Renal cortex interstitium (tissue), 11 donors: Measurements from ENCODE around the gene PANX2. TPM values are rescaled to one million over a fixed set of nuclear protein-coding genes. Genes with fewer than 3 reads are reported as not detected.

Experiments used
- DNase-seq, 11 donors: peaks; one replicate each; pipeline ENCODE4 v3.0.0-alpha.2; 2013; ENCODE audit warnings: low read depth in 9 of 11, low spot score in 4 of 11; ENCODE audit errors: extremely low read depth in 1 of 11
- polyA plus RNA-seq, 3 donors: library from polyadenylated mRNA; unstranded; fragments of 120-200 nt; gene quantifications; one replicate each; pipeline ENCODE4 v1.2.1, GENCODE V29; 2013; ENCODE audit not compliant: insufficient read length in 3 of 3

Gene PANX2
- polyA plus RNA-seq, 3 donors = 1.3 to 2.2 (median 1.5) TPM

DNA sequence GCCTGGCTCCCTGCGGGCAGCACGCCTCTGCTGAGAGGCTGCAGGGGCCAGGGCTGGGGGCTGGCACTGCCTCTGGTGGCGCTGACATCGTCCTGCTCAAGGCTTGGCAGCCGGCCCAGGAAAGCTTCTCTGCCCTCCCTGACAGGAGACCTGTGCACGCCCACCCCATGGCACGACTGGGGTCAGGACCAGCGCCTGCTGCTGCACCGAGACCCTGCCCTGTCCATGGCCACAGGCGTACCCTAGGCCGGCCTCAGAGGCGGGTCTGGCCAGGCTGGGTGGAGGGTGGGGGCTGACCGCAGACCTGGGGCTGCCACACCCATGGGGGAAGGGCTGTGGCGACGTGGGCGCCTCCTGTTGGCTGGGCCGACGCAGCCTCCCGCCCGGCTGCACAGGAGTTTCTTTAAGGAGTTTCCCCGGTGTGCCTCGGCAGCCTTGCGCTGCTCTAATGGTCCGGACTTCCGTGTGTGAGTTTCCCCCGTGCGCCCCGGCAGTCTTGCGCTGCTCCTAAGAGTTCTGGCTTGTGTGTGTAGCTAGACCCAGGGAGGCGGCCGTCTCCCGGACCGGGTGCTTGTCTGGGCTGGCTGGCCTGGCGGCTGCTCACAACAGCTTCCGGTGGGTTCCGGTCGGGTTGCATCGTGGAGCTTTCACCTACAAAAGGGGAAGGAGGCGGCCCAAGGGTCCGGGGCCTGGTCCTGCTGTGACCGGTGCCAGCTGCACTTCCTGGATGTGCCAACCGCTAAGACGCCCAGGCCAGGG is 19.8 kb downstream of the PANX2 start:
- peak in 4 of 11 donors; percentile 43 to 67 (median 60) for DNase-seq

DNA sequence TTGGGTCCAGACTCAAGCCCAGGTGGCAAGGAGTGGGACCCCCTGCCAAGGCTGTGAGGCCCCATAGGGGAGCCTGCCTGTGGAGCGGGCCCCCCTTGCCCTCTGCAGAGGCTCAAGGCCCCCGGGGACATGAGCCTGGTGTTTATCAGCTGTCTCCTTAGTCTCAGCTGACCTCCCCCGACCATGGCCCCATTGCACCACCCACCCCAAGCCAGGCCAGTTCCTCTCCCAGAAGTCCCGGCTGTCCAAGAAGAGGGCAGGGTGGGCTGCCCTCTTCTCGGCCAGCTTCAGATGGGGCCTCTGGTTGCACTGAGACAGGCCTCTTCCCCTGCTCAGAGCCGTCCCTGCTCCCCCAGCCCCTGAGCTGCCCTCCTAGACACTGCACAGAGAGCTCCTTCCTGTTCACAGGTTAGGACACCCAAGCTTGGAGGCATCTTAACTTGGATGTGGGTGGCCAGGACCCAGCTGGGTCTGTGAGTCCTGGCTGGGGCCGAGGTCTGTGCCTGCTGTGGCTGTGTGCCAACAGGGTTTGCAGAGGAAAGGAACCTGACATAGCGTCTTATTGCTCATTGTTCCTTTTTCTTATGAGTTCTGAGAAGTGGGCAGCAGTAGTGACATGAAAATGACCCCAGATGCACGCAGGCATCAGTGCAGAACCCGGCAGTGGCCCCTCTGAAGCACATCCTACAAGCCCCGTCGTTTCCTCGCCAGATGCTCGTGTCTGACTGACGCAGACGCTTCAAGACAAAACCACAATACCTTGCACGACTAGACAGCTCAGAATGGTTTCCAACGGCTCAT is 20.6 kb downstream of the PANX2 start:
- no peak for DNase-seq

DNA sequence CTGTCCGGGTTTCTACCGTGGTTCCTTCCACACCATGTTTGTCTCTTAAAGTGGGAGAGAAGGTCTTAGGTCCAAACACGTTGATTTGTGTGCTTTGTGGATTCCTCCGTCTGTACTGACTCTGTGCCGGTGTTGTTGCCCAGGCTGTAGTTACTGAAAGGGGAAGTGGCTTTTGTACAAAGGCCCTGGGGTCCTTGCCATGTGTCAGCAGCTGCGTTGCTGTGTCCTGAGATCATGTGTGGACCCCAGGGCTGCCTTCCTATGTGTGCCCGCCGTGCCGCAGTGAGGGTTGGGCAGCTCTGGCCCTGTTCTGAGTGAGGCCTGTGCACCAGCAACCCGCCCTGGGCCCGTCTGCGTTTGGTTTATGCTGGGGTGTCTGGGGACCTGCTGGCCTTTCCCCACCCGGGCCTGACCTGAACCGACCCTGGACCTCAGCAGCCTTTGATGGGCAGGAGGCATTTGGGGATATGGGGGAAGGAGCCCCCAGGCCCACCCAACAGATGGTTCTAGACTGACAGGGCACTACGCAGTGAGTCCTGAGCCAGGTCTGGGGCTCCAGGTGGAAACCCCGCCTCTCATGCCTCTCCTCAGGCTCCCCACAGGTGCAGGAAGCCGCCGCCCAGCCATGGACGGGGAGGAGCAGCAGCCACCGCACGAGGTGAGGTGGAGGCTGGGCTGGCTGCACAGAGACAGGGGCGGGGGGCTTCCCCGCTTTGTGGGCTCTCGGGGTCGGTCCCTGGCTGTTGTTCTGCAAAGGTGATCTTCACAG is 22.1 kb downstream of the PANX2 start:
- no peak for DNase-seq

DNA sequence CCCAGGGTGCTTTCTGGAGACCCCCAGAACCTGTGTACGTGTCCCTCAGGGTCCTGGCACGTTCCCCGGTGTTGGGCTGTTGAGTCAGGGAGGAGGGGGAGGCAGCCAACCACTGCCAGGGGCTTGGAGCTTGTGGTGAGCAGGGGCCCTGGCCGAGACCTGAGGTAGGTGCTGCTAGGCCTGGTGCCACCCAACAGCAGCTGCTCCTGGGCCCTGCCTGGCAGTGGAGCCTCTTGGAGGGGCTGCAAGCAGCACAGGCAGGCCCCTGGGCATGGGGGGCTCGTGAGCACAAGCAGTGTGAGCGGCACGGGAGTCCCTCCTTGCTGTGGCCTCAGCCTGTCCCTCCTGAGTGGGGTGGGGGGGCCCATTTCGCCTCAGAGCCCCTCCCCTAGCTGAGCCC is 23.1 kb downstream of the PANX2 start:
- DNase-seq = no peak

DNA sequence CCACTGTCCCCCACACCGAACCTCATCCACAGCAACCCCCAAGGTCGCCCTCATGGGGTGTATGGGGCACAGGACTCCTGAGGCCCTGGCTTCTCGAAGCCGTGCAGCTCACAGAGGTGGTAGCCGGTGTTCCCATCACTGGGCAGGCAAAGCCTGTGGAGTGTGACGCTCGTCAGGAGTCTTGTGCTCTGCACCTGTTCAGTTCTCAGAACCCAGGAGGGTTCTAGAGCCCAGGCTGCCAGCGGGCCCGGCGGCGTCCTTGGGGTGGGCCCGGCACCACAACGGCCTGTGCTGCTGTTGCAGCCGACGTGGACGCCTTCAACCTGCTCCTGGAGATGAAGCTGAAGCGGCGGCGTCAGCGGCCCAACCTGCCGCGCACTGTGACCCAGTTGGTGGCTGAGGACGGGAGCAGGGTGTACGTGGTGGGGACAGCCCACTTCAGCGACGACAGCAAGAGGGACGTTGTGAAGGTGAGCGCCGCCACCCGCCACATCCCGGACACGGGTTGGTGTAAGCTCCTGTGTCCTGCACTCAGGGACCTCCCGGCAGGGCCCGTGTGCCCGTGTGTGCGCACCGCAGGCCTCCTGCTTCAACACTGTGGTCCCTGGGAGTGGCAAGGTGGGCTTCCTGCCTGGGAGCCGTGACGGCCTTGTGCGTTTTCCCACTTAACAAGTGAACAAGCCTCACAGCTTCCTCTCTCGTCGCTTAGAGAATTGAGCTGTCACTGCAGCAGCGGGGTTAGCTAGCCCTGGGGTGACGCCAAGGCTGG is 23.7 kb downstream of the PANX2 start:
- DNase-seq = no peak

DNA sequence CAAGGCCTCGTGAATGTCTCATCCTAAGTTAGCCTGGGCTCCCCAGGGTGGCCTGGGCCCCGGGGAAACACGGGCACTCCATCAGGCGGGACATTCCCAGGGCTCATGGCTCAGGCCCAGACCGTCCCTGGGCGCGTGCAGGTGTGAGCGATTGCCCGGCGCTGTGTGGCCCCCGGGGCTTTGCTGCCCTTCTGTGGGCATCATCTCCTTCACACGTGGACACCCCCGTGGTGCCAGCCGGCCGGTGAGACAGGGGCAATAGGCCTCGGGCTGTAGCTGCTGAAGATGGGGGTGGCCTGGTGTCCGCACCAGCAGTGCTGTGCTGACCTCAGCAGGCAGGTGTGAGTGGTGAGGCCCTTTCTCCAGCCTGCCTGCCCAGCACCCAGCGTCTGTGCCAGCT is 25.7 kb downstream of the PANX2 start:
- DNase-seq = no peak

DNA sequence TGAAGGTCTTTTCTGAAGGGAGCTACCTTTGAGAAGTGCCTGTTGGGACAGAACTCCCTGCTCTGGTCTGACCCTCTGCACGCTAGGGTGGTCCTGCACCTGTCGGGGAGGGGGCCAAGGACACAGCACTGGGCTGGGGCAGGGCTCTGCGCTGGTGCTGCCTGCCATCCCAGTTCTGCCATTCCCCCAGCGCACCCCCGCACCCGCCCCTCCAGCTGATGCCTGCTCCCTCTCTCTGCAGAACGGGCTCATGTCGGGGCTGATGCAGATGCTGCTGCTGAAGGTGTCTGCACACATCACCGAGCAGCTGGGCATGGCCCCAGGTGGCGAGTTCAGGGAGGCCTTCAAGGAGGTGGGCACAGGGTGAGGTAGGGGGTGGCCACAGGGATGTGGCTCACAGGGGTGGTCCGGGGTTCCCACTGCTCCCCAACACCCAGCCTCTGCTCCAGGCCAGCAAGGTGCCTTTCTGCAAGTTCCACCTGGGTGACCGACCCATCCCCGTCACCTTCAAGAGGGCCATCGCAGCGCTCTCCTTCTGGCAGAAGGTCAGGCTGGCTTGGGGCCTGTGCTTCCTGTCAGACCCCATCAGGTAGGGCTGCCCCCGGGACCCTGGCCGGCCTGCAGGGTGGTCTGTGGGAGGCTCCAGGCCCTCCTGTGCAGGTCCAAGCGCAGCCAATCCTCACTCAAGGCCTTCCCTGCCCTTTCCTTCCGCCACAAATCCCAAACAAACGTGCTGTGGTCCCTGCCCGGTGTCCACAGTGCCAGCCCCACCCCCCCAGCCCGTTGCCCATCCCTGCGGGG is 26.7 kb downstream of the PANX2 start:
- no peak for DNase-seq

DNA sequence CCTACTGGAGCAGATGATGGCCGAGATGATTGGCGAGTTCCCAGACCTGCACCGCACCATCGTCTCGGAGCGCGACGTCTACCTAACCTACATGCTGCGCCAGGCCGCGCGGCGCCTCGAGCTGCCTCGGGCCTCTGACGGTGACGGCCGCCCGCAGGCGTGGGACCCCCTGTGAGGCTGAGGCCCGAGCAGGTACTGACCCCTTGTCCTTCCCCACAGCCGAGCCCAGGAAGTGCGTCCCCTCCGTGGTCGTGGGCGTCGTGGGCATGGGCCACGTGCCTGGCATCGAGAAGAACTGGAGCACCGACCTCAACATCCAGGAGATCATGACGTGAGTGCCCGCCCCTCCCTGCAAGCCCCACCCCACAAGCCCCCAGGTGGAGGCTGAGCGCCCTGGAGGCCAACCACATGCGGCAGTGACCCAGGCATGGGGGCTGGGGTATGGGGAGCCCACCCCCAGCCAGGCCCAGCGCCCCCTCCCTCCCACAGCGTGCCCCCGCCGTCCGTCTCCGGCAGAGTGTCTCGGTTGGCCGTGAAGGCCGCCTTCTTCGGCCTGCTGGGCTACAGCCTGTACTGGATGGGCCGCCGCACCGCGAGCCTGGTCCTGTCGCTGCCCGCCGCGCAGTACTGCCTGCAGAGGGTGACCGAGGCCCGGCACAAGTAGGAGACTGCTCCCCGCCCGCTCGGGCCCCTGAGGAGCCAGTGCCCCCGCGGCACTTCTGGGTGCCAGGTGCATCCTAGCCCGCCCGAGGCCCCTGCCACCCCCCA is 27.5 kb downstream of the PANX2 start:
- no peak for DNase-seq

DNA sequence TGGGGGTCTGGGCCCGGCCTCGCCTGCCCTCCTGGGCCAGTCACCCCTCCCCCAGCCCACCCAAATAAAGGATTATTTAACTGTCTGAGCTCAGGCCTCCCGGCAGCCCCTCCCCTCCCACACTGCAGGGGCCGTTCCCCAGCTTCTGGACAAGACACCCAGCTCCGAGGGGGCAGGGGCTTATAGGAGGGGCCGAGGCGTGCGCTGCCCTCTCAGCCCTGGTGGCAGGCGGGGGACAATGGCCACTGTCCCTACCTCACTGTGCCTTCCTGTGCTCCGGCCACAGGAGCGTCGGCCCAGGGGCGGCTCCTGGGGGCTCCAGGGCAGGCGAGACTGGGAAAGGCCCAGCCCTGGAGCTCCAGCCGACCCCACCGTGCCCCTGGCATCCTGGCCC is 28.1 kb downstream of the PANX2 start:
- DNase-seq = no peak

DNA sequence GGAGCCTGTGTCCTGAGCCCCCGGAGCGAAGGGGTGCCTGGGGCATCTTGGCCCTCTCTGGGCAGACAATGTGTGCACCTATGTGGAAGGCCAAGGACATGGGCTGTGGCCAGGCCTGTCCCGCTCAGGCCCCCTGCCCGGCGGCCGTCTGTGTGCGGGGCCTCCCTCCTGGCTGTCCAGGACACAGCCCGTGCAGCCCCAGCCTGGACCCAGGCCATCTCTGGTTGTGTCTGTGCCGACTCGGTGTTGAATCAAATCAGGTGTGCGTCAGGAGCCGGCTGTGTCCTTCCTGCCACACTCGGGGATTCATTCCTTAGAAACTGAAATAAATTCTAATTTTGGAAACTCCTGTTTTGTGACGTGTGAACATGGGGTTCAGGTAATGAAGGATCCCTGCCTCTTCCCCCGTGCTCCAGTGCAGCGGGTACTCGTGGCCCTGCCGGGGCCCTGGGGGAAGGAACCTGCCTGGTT is 28.8 kb downstream of the PANX2 start:
- no peak for DNase-seq

DNA sequence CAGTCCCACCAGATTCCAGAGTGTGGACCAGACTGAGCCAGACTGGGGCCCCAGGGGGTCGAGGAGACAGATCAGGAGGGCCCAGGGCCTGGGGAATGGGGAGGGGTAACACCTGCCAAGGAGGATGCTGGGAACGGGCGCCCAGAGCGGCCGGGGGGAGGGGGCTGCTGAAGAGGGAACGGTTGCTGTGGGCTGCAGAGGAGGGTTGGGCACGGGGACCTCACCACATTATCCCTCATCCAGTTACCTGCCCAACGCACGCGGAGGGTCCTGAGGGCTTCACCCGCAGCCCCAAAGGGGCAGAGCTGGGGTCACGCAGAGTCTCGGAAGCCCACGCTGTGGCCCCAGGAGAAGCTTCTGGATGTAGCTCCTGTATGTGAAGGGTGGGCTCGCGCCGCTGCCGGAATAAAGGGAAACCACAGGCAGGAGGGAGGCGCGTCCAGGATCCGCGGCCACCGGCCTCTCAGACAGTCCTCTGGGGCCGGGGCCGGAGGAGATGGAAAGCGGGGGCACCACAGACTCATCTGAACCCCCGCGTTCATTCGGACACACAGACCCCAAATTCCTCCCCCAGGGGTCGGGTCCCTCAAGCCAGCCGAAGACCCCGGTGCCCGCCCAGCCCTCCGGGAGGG is 29.4 kb downstream of the PANX2 start:
- DNase-seq = no peak

DNA sequence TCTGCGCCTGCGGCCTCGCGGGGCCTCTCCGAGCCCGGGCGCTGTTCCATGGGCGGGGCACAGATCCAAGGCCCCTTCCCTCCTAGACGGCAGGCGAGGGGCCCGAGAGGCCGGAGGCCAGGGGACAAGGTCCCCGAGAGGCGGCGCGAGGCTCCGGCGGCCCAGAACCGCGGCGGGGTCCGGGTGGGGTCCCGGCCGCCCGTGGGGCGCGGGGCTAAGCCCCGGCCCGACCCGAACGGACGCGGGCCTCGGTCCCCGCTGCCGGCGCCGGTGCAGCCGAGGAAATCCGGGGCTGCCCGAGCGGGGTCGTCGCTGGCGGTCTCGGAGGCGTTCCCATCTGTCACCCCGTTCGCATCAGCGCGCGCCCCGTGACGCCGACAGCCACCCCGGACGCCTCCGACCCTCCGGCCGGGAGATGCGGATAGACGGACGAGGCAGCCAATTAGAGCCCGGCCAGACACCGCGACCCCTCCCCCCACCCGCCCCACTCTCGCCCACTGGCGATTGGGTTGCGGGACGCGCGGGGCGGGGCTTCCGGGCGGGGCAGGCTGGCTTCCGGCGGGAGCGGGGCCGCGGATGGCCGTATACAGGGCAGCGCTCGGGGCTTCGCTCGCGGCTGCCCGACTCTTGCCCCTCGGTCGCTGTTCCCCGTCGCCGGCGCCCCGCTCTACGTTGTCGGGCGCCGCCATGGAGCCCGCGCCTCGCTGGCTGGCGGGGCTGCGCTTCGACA is 30.1 kb downstream of the PANX2 start, which contains the start of gene SELENOO:
Gene SELENOO, plus strand, starts transcription at position 551 of the 730 bp plus-strand sequence. Its CDS starts 26 bp downstream, at position 577.
- peak in 9 of 11 donors; percentile 64 to 89 (median 84) for DNase-seq

DNA sequence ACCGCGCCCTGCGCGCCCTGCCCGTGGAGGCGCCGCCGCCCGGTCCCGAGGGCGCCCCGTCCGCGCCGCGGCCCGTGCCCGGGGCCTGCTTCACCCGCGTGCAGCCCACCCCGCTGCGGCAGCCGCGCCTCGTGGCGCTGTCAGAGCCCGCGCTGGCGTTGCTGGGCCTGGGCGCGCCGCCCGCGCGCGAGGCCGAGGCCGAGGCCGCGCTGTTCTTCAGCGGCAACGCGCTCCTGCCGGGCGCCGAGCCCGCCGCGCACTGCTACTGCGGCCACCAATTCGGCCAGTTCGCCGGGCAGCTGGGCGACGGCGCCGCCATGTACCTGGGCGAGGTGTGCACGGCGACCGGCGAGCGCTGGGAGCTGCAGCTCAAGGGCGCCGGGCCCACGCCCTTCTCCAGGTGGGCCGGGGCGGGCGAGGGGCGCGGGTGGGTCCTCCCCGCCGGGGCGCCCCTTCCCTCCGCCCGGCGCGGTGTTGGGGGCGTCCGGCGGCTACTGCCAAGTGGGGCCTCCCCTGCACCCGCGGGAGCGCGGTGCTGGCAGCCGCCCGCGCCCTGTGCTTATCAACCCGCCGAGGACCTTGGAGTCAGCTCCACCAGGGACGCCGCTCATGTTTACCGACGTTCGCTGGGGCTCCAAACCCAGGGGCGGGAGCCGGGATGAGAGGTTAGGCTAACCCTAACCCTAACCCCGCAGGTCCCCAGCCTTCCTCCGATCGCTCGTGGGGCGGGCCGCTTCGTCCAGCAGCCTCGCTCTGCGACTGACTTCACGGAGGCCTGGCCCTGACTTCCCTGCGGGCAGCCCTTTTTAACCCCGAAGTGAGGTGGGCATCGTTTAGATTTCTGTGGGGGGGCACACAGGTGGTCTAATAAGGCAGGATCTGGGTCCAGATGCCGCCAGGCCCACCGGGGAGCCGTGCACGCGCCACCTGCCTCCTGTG is 30.9 kb downstream of the PANX2 start:
- no peak for DNase-seq

DNA sequence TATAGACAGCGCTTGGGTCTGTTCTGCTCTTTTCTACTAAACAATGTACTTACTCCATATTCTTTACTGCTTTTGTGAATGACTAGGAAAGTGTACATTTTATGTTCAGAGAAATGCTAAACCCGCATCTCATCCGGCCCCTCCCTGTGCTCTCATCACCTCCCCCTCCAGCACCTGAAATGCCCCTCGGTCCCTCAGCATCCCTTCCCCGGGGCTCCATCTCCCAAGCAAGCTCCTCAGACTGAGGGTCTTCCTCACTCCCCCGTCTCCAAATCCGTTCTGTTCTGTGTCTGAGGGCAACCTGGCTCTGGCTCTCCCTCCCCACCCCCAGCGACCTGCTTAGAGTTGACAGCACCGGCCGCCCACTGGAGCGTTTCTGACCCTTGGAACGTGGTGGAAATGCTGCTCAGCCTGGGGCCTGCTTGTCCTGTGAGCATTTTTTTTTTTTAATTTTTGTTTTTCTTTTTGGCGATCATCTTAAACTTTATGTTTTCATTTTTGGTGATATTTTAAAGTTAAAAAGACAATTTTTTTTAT is 31.7 kb downstream of the PANX2 start:
- DNase-seq = no peak

DNA sequence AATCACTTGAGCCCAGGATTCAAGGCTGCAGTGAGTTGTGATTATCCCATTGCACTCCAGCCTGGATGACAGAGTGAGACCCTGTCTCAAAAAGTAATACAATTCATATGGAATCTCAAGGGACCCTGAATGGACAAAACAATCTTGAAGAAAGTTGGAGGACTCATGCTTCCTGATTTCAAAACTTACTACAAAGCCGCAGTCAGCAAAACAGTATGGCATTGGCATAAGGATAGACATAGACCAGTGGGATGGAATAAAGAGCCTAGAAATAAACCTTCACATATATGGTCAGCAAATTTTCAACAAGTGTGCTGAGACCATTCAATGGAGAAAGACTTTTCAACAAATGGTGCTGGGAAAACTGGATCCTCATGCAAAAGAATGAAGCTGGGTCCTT is 32.8 kb downstream of the PANX2 start:
- DNase-seq = no peak
